HepG2 (cell line): ENCODE results near the gene NGEF. TPM values are rescaled to one million over a fixed set of nuclear protein-coding genes. Genes with fewer than 3 reads are reported as not detected.

Experiments
- ETV5 ChIP-seq: IDR thresholded peaks from 2 replicates; pipeline ENCODE4 v1.6.1; 2018; ENCODE audit warnings: missing biosample characterization, missing genetic modification reagents, inconsistent platforms, borderline replicate concordance
- FOSL2 ChIP-seq: sonication (generic); formaldehyde crosslinking; IDR thresholded peaks from 2 replicates; pipeline ENCODE4 v1.4.0; 2020; ENCODE audit warnings: missing genetic modification reagents
- FOXC1 ChIP-seq: sonication (generic); formaldehyde crosslinking; IDR thresholded peaks from 2 replicates; pipeline ENCODE4 v1.8.0; 2022; ENCODE audit warnings: mild to moderate bottlenecking, missing genetic modification reagents, borderline replicate concordance
- FUBP1 ChIP-seq: sonication (generic); formaldehyde crosslinking; IDR thresholded peaks from 2 replicates; pipeline ENCODE4 v1.5.1; 2020; ENCODE audit warnings: missing genetic modification reagents, mild to moderate bottlenecking, borderline replicate concordance
- MXD4 ChIP-seq: IDR thresholded peaks from 2 replicates; pipeline ENCODE4 v1.6.1; 2016; ENCODE audit warnings: mild to moderate bottlenecking, missing biosample characterization, missing genetic modification reagents
- MZF1 ChIP-seq: sonication (generic); formaldehyde crosslinking; IDR thresholded peaks from 2 replicates; pipeline ENCODE4 v1.8.1; 2023; ENCODE audit warnings: mild to moderate bottlenecking, missing genetic modification reagents, borderline replicate concordance
- SNAPC2 ChIP-seq: sonication (generic); formaldehyde crosslinking; IDR thresholded peaks from 2 replicates; pipeline ENCODE4 v1.8.1; 2022; ENCODE audit warnings: mild to moderate bottlenecking, missing genetic modification reagents
- SOX13 ChIP-seq, 3 experiments: fragments of 450-650 bp in 1 of 3; sonication (generic) in 1 of 3; formaldehyde crosslinking in 1 of 3; IDR thresholded peaks in 2 of 3; conservative IDR thresholded peaks in 1 of 3; 2 replicates each; pipeline versions ENCODE4 v1.5.0 to v1.6.1; 2016 to 2020; ENCODE audit warnings: antibody characterized with exemption in 1 of 3, mild to moderate bottlenecking in 1 of 3, missing compliant biosample characterization in 1 of 3, missing genetic modification reagents in 1 of 3, moderate library complexity in 1 of 3
- ZFYVE20 ChIP-seq: sonication (generic); formaldehyde crosslinking; IDR thresholded peaks from 2 replicates; pipeline ENCODE4 v1.8.0; 2023; ENCODE audit warnings: low read depth, mild to moderate bottlenecking, moderate library complexity, missing genetic modification reagents, borderline replicate concordance
- ZNF34 ChIP-seq: sonication (generic); formaldehyde crosslinking; IDR thresholded peaks from 2 replicates; pipeline ENCODE4 v1.4.0; 2020; ENCODE audit warnings: mild to moderate bottlenecking, missing genetic modification reagents, borderline replicate concordance
- ZNF451 ChIP-seq: sonication (generic); formaldehyde crosslinking; IDR thresholded peaks from 2 replicates; pipeline ENCODE4 v1.5.0; 2020; ENCODE audit warnings: mild to moderate bottlenecking, missing genetic modification reagents
- ZNF75D ChIP-seq: sonication (generic); formaldehyde crosslinking; IDR thresholded peaks from 2 replicates; pipeline ENCODE4 v1.8.1; 2023; ENCODE audit warnings: missing genetic modification reagents, mild to moderate bottlenecking, borderline replicate concordance
- ZZZ3 ChIP-seq: sonication (generic); formaldehyde crosslinking; IDR thresholded peaks from 2 replicates; pipeline ENCODE4 v1.4.0; 2020; ENCODE audit warnings: missing genetic modification reagents, mild to moderate bottlenecking, borderline replicate concordance
- polyA plus RNA-seq, 8 experiments: library from polyadenylated mRNA; depleted of rRNA in 3 of 8; stranded (reverse) in 7 of 8; unstranded in 1 of 8; fragments of >200 nt; fragmentation: Illumina TruSeq in 4 of 8; extraction: Trizol in 4 of 8; gene quantifications; 2 replicates each; pipeline versions ENCODE4 v1.2.1 to v1.2.3, GENCODE V29; 2011 to 2016; ENCODE audit warnings: low read depth in 4 of 8, missing spikeins in 1 of 8, mixed read lengths in 1 of 8; ENCODE audit not compliant: insufficient read depth in 1 of 8
- total RNA-seq, 5 experiments: library from RNA; depleted of rRNA; stranded (reverse); fragments of >200 nt; fragmentation: Illumina TruSeq; extraction: Trizol; gene quantifications; 2 replicates each; pipeline ENCODE4 v1.2.3, GENCODE V29; 2016; ENCODE audit warnings: low read depth in 1 of 5
- TF ChIP-seq, protein P1 (sequence below): fragments of 450-650 bp; IDR thresholded peaks from 2 replicates; pipeline ENCODE4 v1.6.1; 2017
- TF ChIP-seq, protein P2 (sequence below): sonication (generic); formaldehyde crosslinking; IDR thresholded peaks from 2 replicates; pipeline ENCODE4 v1.5.0; 2020; ENCODE audit warnings: missing genetic modification reagents
- TF ChIP-seq, protein P3 (sequence below): sonication (generic); formaldehyde crosslinking; IDR thresholded peaks from 2 replicates; pipeline ENCODE4 v1.4.0; 2020; ENCODE audit warnings: mild to moderate bottlenecking, missing genetic modification reagents
- TF ChIP-seq, protein P4 (sequence below): sonication (generic); formaldehyde crosslinking; IDR thresholded peaks from 2 replicates; pipeline ENCODE4 v1.5.0; 2020; ENCODE audit warnings: missing genetic modification reagents, mild to moderate bottlenecking, borderline replicate concordance
- TF ChIP-seq, protein P5 (sequence below): IDR thresholded peaks from 2 replicates; pipeline ENCODE4 v1.6.1; 2016; ENCODE audit warnings: missing compliant biosample characterization, missing genetic modification reagents, borderline replicate concordance

The NGEF gene
- total and polyA plus RNA-seq, 2 of the 13 experiments (the other 11 are each of a cell fraction or from before 2014, with no cell fraction given) = 14.4 to 36.9 TPM

DNA sequence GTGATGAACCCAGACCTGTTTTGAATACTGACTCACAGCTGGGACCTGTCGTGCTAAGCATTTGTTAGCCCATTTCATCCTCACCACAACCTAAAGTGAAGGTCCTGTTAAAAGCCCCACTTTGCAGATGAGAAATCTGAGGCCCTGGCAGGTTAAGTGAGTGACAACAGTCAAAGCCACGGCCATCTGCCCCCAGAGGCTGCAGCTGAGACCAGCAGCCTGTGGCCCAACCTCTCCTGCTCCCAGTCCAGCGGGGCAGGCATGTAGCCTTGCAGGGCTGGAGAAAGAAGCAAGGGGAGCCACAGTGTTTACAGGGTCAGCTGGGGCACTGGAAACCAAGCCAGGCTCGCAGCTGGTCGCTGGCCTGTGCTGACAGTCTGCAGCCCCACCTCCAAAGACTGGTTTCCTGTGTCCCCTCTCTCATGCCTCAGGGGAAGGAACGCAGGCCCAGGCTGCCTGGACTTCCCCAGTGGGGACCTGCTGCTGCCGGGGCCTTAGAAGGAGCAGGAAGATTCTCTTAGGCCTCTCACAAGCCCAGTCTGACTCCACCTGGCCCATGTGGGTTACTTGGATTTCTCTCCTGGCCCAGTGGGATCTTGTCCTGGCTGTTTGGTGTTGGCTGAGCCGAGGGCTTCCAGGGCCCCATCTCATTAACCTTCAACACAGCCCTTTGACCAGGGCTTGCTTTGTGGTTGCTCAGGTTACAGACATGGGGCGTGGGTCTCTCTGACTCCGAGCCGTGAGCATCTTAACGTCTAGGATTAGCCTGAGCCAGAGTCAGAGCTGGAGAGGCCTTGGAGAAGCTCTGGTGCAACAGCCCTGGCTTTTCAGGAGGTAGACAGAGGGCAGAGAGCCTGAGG lies 48.8 kb upstream of the NGEF start (continued):
- TF ChIP-seq, protein P1, sequence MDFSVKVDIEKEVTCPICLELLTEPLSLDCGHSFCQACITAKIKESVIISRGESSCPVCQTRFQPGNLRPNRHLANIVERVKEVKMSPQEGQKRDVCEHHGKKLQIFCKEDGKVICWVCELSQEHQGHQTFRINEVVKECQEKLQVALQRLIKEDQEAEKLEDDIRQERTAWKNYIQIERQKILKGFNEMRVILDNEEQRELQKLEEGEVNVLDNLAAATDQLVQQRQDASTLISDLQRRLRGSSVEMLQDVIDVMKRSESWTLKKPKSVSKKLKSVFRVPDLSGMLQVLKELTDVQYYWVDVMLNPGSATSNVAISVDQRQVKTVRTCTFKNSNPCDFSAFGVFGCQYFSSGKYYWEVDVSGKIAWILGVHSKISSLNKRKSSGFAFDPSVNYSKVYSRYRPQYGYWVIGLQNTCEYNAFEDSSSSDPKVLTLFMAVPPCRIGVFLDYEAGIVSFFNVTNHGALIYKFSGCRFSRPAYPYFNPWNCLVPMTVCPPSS = no peak
- TF ChIP-seq SOX13 (IDR thresholded peaks at IDR 0.05) (0 out of 2 replicates have a peak, but pooled peaks have one; percentile 57), SOX13 (CRISPR knock-in tag; conservative IDR thresholded peaks at IDR 0.05 in 1 of 2, IDR thresholded peaks at IDR 0.05 in 1 of 2) (peak in 1 of 2 experiments; percentile 62; a peak in 2 of 4 replicates), ZZZ3 (CRISPR knock-in tag) (no peak), MZF1 (CRISPR knock-in tag) (peak; percentile 91; the same call in 1 of the 2 replicates), ZFYVE20 (CRISPR knock-in tag) (no peak), FUBP1 (CRISPR knock-in tag) (0 out of 2 replicates have a peak, but pooled peaks have one; percentile 8), ZNF451 (peak; percentile 21; the same call in 1 of the 2 replicates), FOXC1 (no peak; the same call in 1 of the 2 replicates), ZNF75D (CRISPR knock-in tag) (no peak), ZNF34 (CRISPR knock-in tag) (no peak; the same call in 1 of the 2 replicates), MXD4 (CRISPR knock-in tag) (peak; percentile 48), FOSL2 (CRISPR knock-in tag) (peak; percentile 57), ETV5 (CRISPR knock-in tag) (peak; percentile 54; the same call in 1 of the 2 replicates), SNAPC2 (peak; percentile 79; the same call in 1 of the 2 replicates)
- TF ChIP-seq, protein P2, sequence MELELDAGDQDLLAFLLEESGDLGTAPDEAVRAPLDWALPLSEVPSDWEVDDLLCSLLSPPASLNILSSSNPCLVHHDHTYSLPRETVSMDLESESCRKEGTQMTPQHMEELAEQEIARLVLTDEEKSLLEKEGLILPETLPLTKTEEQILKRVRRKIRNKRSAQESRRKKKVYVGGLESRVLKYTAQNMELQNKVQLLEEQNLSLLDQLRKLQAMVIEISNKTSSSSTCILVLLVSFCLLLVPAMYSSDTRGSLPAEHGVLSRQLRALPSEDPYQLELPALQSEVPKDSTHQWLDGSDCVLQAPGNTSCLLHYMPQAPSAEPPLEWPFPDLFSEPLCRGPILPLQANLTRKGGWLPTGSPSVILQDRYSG (CRISPR knock-in tag) = no peak
- TF ChIP-seq, protein P3, sequence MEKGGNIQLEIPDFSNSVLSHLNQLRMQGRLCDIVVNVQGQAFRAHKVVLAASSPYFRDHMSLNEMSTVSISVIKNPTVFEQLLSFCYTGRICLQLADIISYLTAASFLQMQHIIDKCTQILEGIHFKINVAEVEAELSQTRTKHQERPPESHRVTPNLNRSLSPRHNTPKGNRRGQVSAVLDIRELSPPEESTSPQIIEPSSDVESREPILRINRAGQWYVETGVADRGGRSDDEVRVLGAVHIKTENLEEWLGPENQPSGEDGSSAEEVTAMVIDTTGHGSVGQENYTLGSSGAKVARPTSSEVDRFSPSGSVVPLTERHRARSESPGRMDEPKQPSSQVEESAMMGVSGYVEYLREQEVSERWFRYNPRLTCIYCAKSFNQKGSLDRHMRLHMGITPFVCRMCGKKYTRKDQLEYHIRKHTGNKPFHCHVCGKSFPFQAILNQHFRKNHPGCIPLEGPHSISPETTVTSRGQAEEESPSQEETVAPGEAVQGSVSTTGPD (CRISPR knock-in tag) = peak; percentile 79; the same call in 1 of the 2 replicates
- TF ChIP-seq, protein P4, sequence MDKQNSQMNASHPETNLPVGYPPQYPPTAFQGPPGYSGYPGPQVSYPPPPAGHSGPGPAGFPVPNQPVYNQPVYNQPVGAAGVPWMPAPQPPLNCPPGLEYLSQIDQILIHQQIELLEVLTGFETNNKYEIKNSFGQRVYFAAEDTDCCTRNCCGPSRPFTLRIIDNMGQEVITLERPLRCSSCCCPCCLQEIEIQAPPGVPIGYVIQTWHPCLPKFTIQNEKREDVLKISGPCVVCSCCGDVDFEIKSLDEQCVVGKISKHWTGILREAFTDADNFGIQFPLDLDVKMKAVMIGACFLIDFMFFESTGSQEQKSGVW = no peak
- TF ChIP-seq, protein P5, sequence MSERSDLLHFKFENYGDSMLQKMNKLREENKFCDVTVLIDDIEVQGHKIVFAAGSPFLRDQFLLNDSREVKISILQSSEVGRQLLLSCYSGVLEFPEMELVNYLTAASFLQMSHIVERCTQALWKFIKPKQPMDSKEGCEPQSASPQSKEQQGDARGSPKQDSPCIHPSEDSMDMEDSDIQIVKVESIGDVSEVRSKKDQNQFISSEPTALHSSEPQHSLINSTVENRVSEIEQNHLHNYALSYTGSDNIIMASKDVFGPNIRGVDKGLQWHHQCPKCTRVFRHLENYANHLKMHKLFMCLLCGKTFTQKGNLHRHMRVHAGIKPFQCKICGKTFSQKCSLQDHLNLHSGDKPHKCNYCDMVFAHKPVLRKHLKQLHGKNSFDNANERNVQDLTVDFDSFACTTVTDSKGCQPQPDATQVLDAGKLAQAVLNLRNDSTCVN = 0 out of 2 replicates have a peak, but pooled peaks have one; percentile 19
